BLaER1 treated with 17β-estradiol and CSF1 and Interleukin-3, amounts not matched to agents 10 nM and 100 nM (cell line): Measurements from ENCODE around the gene CRPPA.
"Not testable (repeated sequence)": the region's sequence is repeated elsewhere in the genome, so short reads cannot be mapped to it uniquely, and the experiment has no call there.

Experiments used
- H3K27ac ChIP-seq, 11 experiments: shearing (Covaris generic); formaldehyde crosslinking; 2 replicates each; pipeline ENCODE4 v1.8.1; 2022
- H3K27me3 ChIP-seq, 11 experiments: shearing (Covaris generic); formaldehyde crosslinking; 2 replicates each; pipeline ENCODE4 v1.8.1; 2022
- H3K36me3 ChIP-seq, 11 experiments: shearing (Covaris generic); formaldehyde crosslinking; 2 replicates each; pipeline ENCODE4 v1.8.1; 2022
- H3K4me1 ChIP-seq, 10 experiments: shearing (Covaris generic); formaldehyde crosslinking; 2 replicates each; pipeline ENCODE4 v1.8.1; 2022
- H3K4me2 ChIP-seq, 11 experiments: shearing (Covaris generic); formaldehyde crosslinking; 2 replicates each; pipeline ENCODE4 v1.8.1; 2022
- H3K4me3 ChIP-seq, 10 experiments: shearing (Covaris generic); formaldehyde crosslinking; 2 replicates each; pipeline ENCODE4 v1.8.1; 2022
- H3K9ac ChIP-seq, 11 experiments: shearing (Covaris generic); formaldehyde crosslinking; 2 replicates each; pipeline ENCODE4 v1.8.1; 2022
- H3K9me3 ChIP-seq, 11 experiments: shearing (Covaris generic); formaldehyde crosslinking; replicated peaks in 1 of 11; 2 replicates each; pipeline ENCODE4 v1.8.1; 2022
- H4K20me1 ChIP-seq, 11 experiments: shearing (Covaris generic); formaldehyde crosslinking; 2 replicates each; pipeline ENCODE4 v1.8.1; 2022
- Cebpa-rat ChIP-seq, 11 experiments: shearing (Covaris generic); IDR thresholded peaks; 2 replicates each; pipeline ENCODE4 v1.8.1; 2022

The CRPPA gene

DNA sequence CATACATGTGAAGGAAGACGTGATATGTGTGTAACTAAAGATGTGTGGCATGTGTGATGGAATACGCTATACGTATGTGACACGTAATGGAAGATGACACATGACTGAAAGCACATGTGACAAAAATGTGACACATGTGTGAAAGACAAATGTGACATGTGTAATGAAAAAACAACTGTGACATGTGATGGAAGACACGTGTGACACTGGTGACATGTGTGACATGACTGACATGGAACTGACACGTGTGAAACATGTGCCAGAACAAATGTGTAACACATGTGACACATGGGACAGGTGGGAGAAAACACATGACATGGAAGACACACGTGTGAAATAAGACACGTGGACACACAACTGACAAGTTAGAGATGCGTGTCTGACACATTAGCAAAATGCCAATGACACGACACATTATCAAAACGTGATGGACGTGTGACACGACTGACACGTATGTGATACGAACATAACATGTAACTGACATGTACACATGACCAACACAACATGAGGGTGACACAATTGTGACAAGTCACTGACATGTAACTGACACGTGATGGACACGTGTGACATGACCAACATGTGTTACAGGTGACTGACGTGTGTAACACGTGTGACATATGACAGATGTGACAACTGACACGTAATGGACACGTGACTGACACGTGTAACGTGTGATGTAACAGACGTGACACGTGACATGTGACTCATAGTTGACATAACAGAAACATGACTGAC, 24.4 kb downstream of the CRPPA start:
- H3K4me2 ChIP-seq, result no peak overlapping the region
- H3K27ac ChIP-seq, result no peak overlapping the region
- H3K9ac ChIP-seq, result no peak overlapping the region
- no peak overlapping the region for H3K4me3 ChIP-seq
- no peak for TF ChIP-seq Cebpa-rat (IDR thresholded peaks at IDR 0.05)
- H3K36me3 ChIP-seq, result no peaks in the 10 kb centered on the region
- no peaks in the 10 kb centered on the region for H3K4me1 ChIP-seq
- peaks cover 0 to 31% (median 0%) of the 10 kb centered on the region in 11 experiments; a peak in 5 of 22 replicates for H3K27me3 ChIP-seq
- peaks cover 46 to 92% (median 60%) of the 10 kb centered on the region in 11 experiments for H3K9me3 ChIP-seq
- no peaks in the 10 kb centered on the region for H4K20me1 ChIP-seq

DNA sequence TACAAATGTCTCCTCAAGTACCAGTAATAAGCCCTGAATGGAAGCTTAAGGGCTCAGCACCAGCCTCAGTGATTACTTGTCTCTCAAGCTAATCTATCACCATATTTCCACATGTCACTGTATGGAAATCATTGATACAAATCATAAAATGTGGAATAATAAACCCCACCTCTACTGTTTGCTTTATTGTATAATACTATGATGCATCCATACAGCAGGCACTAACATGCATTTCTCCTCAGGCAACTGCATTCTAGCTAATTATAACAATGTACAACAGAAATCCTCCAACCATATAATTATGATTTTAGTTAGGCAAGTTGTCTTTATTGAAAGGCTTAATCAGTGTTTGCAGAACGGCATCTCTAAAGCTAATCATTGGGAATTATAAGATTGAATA, 26.2 kb downstream of the CRPPA start:
- H3K4me2 ChIP-seq, result no peak overlapping the region
- no peaks in the 10 kb centered on the region for H4K20me1 ChIP-seq
- no peaks in the 10 kb centered on the region for H3K36me3 ChIP-seq
- no peak overlapping the region for H3K27ac ChIP-seq
- no peak overlapping the region for H3K9ac ChIP-seq
- peaks cover 36 to 74% (median 46%) of the 10 kb centered on the region in 11 experiments for H3K9me3 ChIP-seq
- no peak overlapping the region for H3K4me3 ChIP-seq
- H3K4me1 ChIP-seq, result no peaks in the 10 kb centered on the region
- no peak for TF ChIP-seq Cebpa-rat (IDR thresholded peaks at IDR 0.05)
- H3K27me3 ChIP-seq, result peaks cover 0 to 24% (median 0%) of the 10 kb centered on the region in 11 experiments; a peak in 4 of 22 replicates

DNA sequence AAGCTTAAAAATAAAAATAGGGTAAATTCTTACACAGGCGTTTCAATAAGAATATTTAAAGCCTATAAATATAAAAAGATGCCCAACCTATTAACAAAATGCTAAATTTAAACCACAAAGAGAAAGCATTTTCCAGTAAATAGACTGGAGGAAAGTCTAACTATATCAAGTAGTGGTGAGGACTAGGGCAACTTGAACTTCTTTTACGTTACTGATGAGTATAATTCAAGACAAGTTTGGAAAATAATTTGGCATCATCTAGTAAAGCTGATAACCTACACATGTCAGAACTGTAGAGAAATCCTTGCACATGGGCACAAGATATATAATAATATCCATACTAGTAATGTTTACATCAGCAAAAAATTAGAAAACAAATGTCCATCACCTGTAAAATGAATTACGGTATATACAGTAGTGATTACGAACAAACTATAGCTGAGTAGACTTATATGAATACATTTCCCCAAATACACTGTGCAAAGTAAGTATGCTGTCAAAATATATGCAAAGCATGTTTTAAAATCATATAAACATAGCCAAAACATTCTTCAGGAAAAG, 27.4 kb downstream of the CRPPA start:
- Histone ChIP-seq H3K4me3 (no peak overlapping the region), H3K9me3 (peaks cover 25 to 62% (median 35%) of the 10 kb centered on the region in 11 experiments), H3K9ac (no peak overlapping the region), H3K36me3 (no peaks in the 10 kb centered on the region), H3K4me1 (no peaks in the 10 kb centered on the region), H3K4me2 (no peak overlapping the region), H4K20me1 (no peaks in the 10 kb centered on the region), H3K27ac (no peak overlapping the region), H3K27me3 (peaks cover 0 to 26% (median 0%) of the 10 kb centered on the region in 11 experiments; a peak in 4 of 22 replicates)
- TF ChIP-seq Cebpa-rat (IDR thresholded peaks at IDR 0.05), result no peak

DNA sequence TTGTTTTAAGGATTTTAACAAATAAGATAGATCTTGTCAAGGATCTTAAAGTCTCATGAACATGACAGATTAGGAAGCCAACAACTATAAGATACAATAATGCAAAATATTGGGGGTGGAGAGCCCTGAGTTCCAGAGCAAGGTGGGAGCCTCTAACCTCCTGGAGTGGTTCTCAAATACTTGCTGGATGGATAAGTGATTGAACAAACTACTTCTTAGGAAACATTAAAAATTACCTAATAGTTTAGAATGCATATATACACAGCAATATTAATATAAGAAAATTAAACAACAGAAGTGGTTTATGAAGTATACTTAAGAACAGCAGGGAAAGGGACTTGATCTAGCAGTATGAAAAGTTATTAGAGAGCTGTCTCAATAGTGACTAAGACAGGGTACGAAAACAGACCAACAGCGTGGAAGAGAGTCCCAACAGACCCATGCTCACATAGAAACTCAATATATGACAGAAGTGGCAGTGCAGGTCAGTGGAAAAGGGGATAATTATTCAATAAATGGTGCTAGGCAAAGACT, 28.3 kb downstream of the CRPPA start:
- Histone ChIP-seq H3K36me3 (no peaks in the 10 kb centered on the region), H3K4me1 (no peaks in the 10 kb centered on the region), H3K27ac (no peak overlapping the region), H3K27me3 (peaks cover 0 to 26% (median 0%) of the 10 kb centered on the region in 11 experiments; a peak in 4 of 22 replicates), H3K9me3 (peaks cover 19 to 60% (median 26%) of the 10 kb centered on the region in 11 experiments), H3K4me3 (no peak overlapping the region), H3K4me2 (no peak overlapping the region), H4K20me1 (no peaks in the 10 kb centered on the region), H3K9ac (no peak overlapping the region)
- no peak for TF ChIP-seq Cebpa-rat (IDR thresholded peaks at IDR 0.05)

DNA sequence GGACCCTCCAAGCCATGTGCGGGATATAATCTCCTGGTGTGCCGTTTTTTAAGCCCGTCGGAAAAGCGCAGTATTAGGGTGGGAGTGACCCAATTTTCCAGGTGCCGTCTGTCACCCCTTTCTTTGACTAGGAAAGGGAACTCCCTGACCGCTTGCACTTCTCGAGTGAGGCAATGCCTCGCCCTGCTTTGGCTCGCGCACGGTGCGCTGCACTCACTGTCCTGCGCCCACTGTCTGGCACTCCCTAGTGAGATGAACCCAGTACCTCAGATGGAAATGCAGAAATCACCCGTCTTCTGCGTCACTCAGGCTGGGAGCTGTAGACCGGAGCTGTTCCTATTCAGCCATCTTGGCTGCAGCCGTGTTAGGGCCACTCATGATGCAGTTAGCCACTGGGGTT, 37.6 kb downstream of the CRPPA start:
- H3K4me3 ChIP-seq, H3K4me2 ChIP-seq, H4K20me1 ChIP-seq, H3K4me1 ChIP-seq, H3K36me3 ChIP-seq, H3K27ac ChIP-seq, H3K9ac ChIP-seq, H3K27me3 ChIP-seq: not testable (repeated sequence)
- H3K9me3 ChIP-seq, result peaks cover 14 to 28% (median 18%) of the 10 kb centered on the region in 11 experiments

DNA sequence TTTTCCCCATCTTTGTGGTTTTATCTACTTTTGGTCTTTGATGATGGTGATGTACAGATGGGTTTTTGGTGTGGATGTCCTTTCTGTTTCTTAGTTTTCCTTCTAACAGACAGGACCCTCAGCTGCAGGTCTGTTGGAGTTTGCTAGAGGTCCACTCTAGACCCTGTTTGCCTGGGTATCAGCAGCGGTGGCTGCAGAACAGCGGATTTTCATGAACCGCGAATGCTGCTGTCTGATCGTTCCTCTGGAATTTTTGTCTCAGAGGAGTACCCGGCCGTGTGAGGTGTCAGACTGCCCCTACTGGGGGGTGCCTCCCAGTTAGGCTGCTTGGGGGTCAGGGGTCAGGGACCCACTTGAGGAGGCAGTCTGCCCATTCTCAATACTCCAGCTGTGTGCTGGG, 38.2 kb downstream of the CRPPA start:
- peaks cover 14 to 23% (median 18%) of the 10 kb centered on the region in 11 experiments for H3K9me3 ChIP-seq
- not testable (repeated sequence) for H3K4me1 ChIP-seq, H3K4me2 ChIP-seq, H3K27me3 ChIP-seq, H3K4me3 ChIP-seq, H3K27ac ChIP-seq, H3K36me3 ChIP-seq, H4K20me1 ChIP-seq, H3K9ac ChIP-seq
